Measurements from ENCODE around the gene AP3M1.

GRCh38 chr10:74140553-74140952 is 10.1 kb downstream of the AP3M1 start:
- TF ChIP-seq CTCF (IDR thresholded peaks at IDR 0.05; ENCODE audit: low read depth, low read length, poor library complexity, severe bottlenecking) (no peak), EZH2phosphoT487 (IDR thresholded peaks at IDR 0.05; ENCODE audit: borderline replicate concordance, low read length) (no peak)
